Stimulated activated CD8-positive, alpha-beta memory T cell treated with anti-CD3 and anti-CD28 coated beads, Interleukin-7, amount 100 ng/mL, for 24 hours (primary cell): ENCODE measurements around the gene MAPK6.

ENCODE experiments used
- DNase-seq: peaks from one replicate; pipeline ENCODE4 v3.0.0-alpha.2; 2020; ENCODE audit warnings: low read depth

MAPK6 gene

GRCh38 chr15:52010633-52011595 is 8.1 kb upstream of the MAPK6 start:
- peak; percentile 24 for DNase-seq

- no peak for DNase-seq
Measured at GRCh38 chr15:52011711-52012144, 7.3 kb upstream of the MAPK6 start.

- no peak for DNase-seq
Measured at GRCh38 chr15:52012210-52012609, 6.8 kb upstream of the MAPK6 start.

- DNase-seq, result no peak
Measured at GRCh38 chr15:52013151-52013791, 5.7 kb upstream of the MAPK6 start.

- DNase-seq, result no peak
Measured at GRCh38 chr15:52014616-52015015, 4.4 kb upstream of the MAPK6 start.

GRCh38 chr15:52016316-52016715 is 2.7 kb upstream of the MAPK6 start:
- no peak for DNase-seq

GRCh38 chr15:52018244-52018643 is 775 bp upstream of the MAPK6 start:
- DNase-seq, result no peak

GRCh38 chr15:52019394-52020220 is 588 bp downstream of the MAPK6 start:
- DNase-seq, result peak; percentile 42

- DNase-seq, result no peak
Measured at GRCh38 chr15:52020221-52021085, 1.4 kb downstream of the MAPK6 start.

- no peak for DNase-seq
Measured at GRCh38 chr15:52021128-52021671, 2.2 kb downstream of the MAPK6 start.

- no peak for DNase-seq
Measured at GRCh38 chr15:52021892-52022540, 3.0 kb downstream of the MAPK6 start.

GRCh38 chr15:52023169-52023922 is 4.3 kb downstream of the MAPK6 start:
- no peak for DNase-seq

- DNase-seq, result no peak
Measured at GRCh38 chr15:52028431-52029093, 9.5 kb downstream of the MAPK6 start.

- no peak for DNase-seq
Measured at GRCh38 chr15:52030010-52030409, 11.0 kb downstream of the MAPK6 start.

- DNase-seq, result no peak
Measured at GRCh38 chr15:52031556-52031955, 12.5 kb downstream of the MAPK6 start.

GRCh38 chr15:52037889-52038505 is 19.0 kb downstream of the MAPK6 start:
- DNase-seq, result no peak

GRCh38 chr15:52039925-52040781 is 21.1 kb downstream of the MAPK6 start:
- DNase-seq, result no peak
